Measurements from ENCODE around the gene IGF2R. TPM values are rescaled to one million over a fixed set of nuclear protein-coding genes. Genes with fewer than 3 reads are reported as not detected.

The IGF2R gene
- total RNA-seq, 1 experiment from 2014 or later: 127 TPM

DNA sequence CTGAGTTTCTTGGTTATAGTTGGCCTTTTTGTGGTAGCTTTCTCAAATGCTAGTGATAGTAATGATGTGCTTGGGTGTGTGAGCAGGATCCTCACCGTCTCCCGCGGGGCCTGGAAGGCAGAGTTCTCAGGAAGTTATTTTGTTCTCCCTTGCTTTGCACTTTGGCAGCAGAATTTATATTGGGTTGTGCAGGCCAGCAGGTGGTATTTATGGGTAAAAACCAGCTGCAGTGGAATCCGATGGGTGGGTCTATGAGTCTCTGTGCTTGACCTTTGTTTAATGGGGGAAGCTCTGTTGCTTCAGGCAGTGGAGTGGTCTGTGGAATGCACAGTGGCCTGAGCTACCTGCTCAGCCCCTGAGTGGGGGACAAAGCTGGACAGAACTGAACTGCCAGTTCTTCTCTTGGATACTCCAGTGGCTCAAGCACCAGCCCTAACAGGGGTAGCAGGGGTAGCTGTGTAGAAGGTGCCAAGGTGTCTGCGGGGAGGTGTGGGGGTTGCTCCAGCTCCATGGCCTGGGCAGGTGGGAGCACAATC, 27.3 kb downstream of the IGF2R start:
- no peak overlapping the region for H3K4me3 Mint-ChIP-seq (ENCODE audit: low read depth, unreplicated experiment)
- TF ChIP-seq CTCF (IDR thresholded peaks at IDR 0.05; ENCODE audit: unreplicated experiment): no peak
- H3K27ac Mint-ChIP-seq (ENCODE audit: unreplicated experiment): no peak overlapping the region
- DNase-seq: no peak
- intact Hi-C loops (cut with micrococcal nuclease; ENCODE audit: unreplicated experiment): no loop called here
- H3K4me1 Mint-ChIP-seq (ENCODE audit: low read depth, unreplicated experiment): no peaks in the 10 kb centered on the region
- CTCF ChIA-PET: no interaction called here
- H3K9me3 Mint-ChIP-seq (ENCODE audit: low read depth, unreplicated experiment): no peaks in the 10 kb centered on the region
- no TSS peak for BruUV-seq (replicated peaks)
- peaks cover 11% of the 10 kb centered on the region for H3K36me3 Mint-ChIP-seq (ENCODE audit: insufficient read depth, unreplicated experiment)
- H3K27me3 Mint-ChIP-seq (ENCODE audit: unreplicated experiment): no peaks in the 10 kb centered on the region

GRCh38 chr6:159996626-159997497, 28.0 kb downstream of the IGF2R start:
- Mint-ChIP-seq H3K36me3 (ENCODE audit: insufficient read depth, unreplicated experiment) (peaks cover 11% of the 10 kb centered on the region), H3K4me1 (ENCODE audit: low read depth, unreplicated experiment) (no peaks in the 10 kb centered on the region), H3K9me3 (ENCODE audit: low read depth, unreplicated experiment) (no peaks in the 10 kb centered on the region), H3K4me3 (ENCODE audit: low read depth, unreplicated experiment) (no peak overlapping the region), H3K27me3 (ENCODE audit: unreplicated experiment) (no peaks in the 10 kb centered on the region), H3K27ac (ENCODE audit: unreplicated experiment) (peak overlapping the region; percentile 34)
- TF ChIP-seq CTCF (IDR thresholded peaks at IDR 0.05; ENCODE audit: unreplicated experiment): no peak
- intact Hi-C loops (cut with micrococcal nuclease; ENCODE audit: unreplicated experiment): no loop called here
- CTCF ChIA-PET: no interaction called here
- BruUV-seq (replicated peaks): no TSS peak
- no peak for DNase-seq

DNA sequence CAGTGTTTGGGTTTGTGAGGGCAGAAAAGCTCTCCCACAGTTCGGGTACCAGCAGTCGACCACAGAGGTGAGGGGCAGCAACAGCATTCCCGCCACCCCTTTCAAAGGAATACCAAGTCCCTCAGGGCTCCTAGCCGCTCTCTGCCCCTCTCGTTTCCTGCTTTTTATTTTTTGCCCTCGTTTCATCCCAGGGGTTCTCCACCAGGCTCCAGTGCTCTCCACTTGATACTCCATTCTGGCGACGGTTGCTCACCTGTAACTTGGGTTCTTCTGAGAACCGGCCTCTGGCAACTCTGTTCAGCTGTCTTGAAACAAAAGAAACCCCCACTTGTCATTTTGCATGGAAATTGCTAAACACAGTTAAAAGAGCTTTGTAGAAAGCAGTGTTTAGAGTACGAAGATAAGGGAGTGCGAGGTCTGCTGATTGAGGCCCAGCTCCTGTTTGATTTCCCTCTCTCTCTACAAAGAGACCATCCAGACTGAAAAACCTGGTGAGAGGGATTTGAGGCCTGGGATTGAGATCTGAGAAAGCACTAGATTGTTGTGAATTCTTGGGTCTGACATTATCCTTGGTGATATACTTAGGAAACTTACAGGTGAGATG, 28.7 kb downstream of the IGF2R start:
- no peak for TF ChIP-seq CTCF (IDR thresholded peaks at IDR 0.05; ENCODE audit: unreplicated experiment)
- Mint-ChIP-seq H3K4me3 (ENCODE audit: low read depth, unreplicated experiment) (no peak overlapping the region), H3K27me3 (ENCODE audit: unreplicated experiment) (no peaks in the 10 kb centered on the region), H3K4me1 (ENCODE audit: low read depth, unreplicated experiment) (no peaks in the 10 kb centered on the region), H3K9me3 (ENCODE audit: low read depth, unreplicated experiment) (no peaks in the 10 kb centered on the region), H3K36me3 (ENCODE audit: insufficient read depth, unreplicated experiment) (peaks cover 11% of the 10 kb centered on the region), H3K27ac (ENCODE audit: unreplicated experiment) (peak overlapping the region; percentile 34)
- DNase-seq: no peak
- CTCF ChIA-PET: no interaction called here
- intact Hi-C loops (cut with micrococcal nuclease; ENCODE audit: unreplicated experiment): no loop called here
- no TSS peak for BruUV-seq (replicated peaks)

- intact Hi-C loops (cut with micrococcal nuclease; ENCODE audit: unreplicated experiment): no loop called here
- H3K36me3 Mint-ChIP-seq (ENCODE audit: insufficient read depth, unreplicated experiment): peaks cover 11% of the 10 kb centered on the region
- TF ChIP-seq CTCF (IDR thresholded peaks at IDR 0.05; ENCODE audit: unreplicated experiment): no peak
- no TSS peak for BruUV-seq (replicated peaks)
- no peak overlapping the region for H3K27ac Mint-ChIP-seq (ENCODE audit: unreplicated experiment)
- DNase-seq: no peak
- no peaks in the 10 kb centered on the region for H3K27me3 Mint-ChIP-seq (ENCODE audit: unreplicated experiment)
- H3K4me3 Mint-ChIP-seq (ENCODE audit: low read depth, unreplicated experiment): no peak overlapping the region
- H3K9me3 Mint-ChIP-seq (ENCODE audit: low read depth, unreplicated experiment): no peaks in the 10 kb centered on the region
- no peaks in the 10 kb centered on the region for H3K4me1 Mint-ChIP-seq (ENCODE audit: low read depth, unreplicated experiment)
- CTCF ChIA-PET: no interaction called here
These were observed 29.7 kb downstream of the IGF2R start for GRCh38 chr6:159998538-159998937.

Data from Calu3 (cell line).